Ectodermal cell (in vitro differentiated cells): ENCODE data around the gene IDH3B. TPM values are rescaled to one million over a fixed set of nuclear protein-coding genes. Genes with fewer than 3 reads are reported as not detected.

Source experiments
- H3K27ac ChIP-seq: 2 replicates; pipeline ENCODE4 v1.7.0; 2013; ENCODE audit warnings: mild to moderate bottlenecking, low read depth, low read length; ENCODE audit not compliant: insufficient read depth, poor library complexity, severe bottlenecking
- H3K27me3 ChIP-seq: 2 replicates; pipeline ENCODE4 v1.7.0; 2013; ENCODE audit warnings: mild to moderate bottlenecking, low read length; ENCODE audit not compliant: insufficient read depth, control insufficient read depth, poor library complexity, severe bottlenecking
- H3K36me3 ChIP-seq: one replicate; pipeline ENCODE4 v1.7.0; 2013; ENCODE audit warnings: low read length; ENCODE audit not compliant: control insufficient read depth, insufficient read depth
- H3K4me1 ChIP-seq: one replicate; pipeline ENCODE4 v1.7.0; 2013; ENCODE audit warnings: low read length; ENCODE audit not compliant: control insufficient read depth, insufficient read depth
- H3K4me3 ChIP-seq: 2 replicates; pipeline ENCODE4 v1.7.0; 2013; ENCODE audit warnings: low read depth, low read length, control low read depth; ENCODE audit not compliant: insufficient read depth
- H3K9me3 ChIP-seq: 2 replicates; pipeline ENCODE4 v1.7.0; 2013; ENCODE audit warnings: mild to moderate bottlenecking, low read length, moderate library complexity; ENCODE audit not compliant: control insufficient read depth
- WGBS, 2 experiments: methylation state at CpG; one replicate each; pipeline ENCODE4 v1.1.7; 2013; ENCODE audit warnings: missing lambda C conversion rate in 2 of 2; 5-methylcytosine and 5-hydroxymethylcytosine counted together
- polyA plus RNA-seq, 4 experiments: library from polyadenylated mRNA; stranded (reverse); fragments of 50-300 nt; gene quantifications; one replicate each; pipeline ENCODE4 v1.2.3, GENCODE V29; 2013

The IDH3B gene
- 93.2 TPM for polyA plus RNA-seq (2013, experiment 1 of 4)
- 88.5 TPM for polyA plus RNA-seq (2013, experiment 2 of 4)
- 71.9 TPM for polyA plus RNA-seq (2013, experiment 3 of 4)
- 84.4 TPM for polyA plus RNA-seq (2013, experiment 4 of 4)

- 16% methylated on average over 49 of the region's 49 CpGs for WGBS, 2 experiments
- Histone ChIP-seq H3K4me3 (peak within 1 kb of the TSS; percentile 90), H3K36me3 (peaks cover 6% of the 10 kb centered on the region), H3K9me3 (no peaks in the 10 kb centered on the region), H3K27me3 (peaks cover 25% of the 10 kb centered on the region), H3K27ac (peak within 1 kb of the TSS; percentile 87), H3K4me1 (no peaks in the 10 kb centered on the region)
Observed at GRCh38 chr20:2663887-2664719, at the start of gene IDH3B. TSS of gene IDH3B (minus strand) at chr20:2664216. CDS start at chr20:2664188, 28 bp downstream.

- Histone ChIP-seq H3K27me3 (no peaks in the 10 kb centered on the region), H3K9me3 (no peaks in the 10 kb centered on the region), H3K27ac (no peak overlapping the region), H3K36me3 (no peaks in the 10 kb centered on the region), H3K4me3 (no peak overlapping the region), H3K4me1 (peaks cover 10% of the 10 kb centered on the region)
- 22 to 27% methylated on average over 3 of the region's 3 CpGs for WGBS, 2 experiments
Observed at GRCh38 chr20:2713285-2713684, 49.3 kb upstream of the IDH3B start.

- no peaks in the 10 kb centered on the region for H3K36me3 ChIP-seq
- no peak overlapping the region for H3K4me3 ChIP-seq
- 57 to 59% methylated on average over 17 of the region's 17 CpGs for WGBS, 2 experiments
- peaks cover 28% of the 10 kb centered on the region for H3K4me1 ChIP-seq
- no peak overlapping the region for H3K27ac ChIP-seq
- no peaks in the 10 kb centered on the region for H3K9me3 ChIP-seq
- H3K27me3 ChIP-seq, result peaks cover 8% of the 10 kb centered on the region
Observed at GRCh38 chr20:2709205-2709981, 45.4 kb upstream of the IDH3B start.

GRCh38 chr20:2708665-2709064, 44.6 kb upstream of the IDH3B start:
- H3K36me3 ChIP-seq, result no peaks in the 10 kb centered on the region
- 86 to 90% methylated on average over 9 of the region's 9 CpGs for WGBS, 2 experiments
- H3K4me1 ChIP-seq, result peaks cover 28% of the 10 kb centered on the region
- H3K27ac ChIP-seq, result no peak overlapping the region
- peaks cover 8% of the 10 kb centered on the region for H3K27me3 ChIP-seq
- H3K4me3 ChIP-seq, result no peak overlapping the region
- H3K9me3 ChIP-seq, result no peaks in the 10 kb centered on the region

GRCh38 chr20:2708073-2708415, 44.0 kb upstream of the IDH3B start:
- Histone ChIP-seq H3K27me3 (peaks cover 8% of the 10 kb centered on the region), H3K27ac (no peak overlapping the region), H3K9me3 (no peaks in the 10 kb centered on the region), H3K4me1 (peaks cover 28% of the 10 kb centered on the region), H3K4me3 (no peak overlapping the region), H3K36me3 (no peaks in the 10 kb centered on the region)
- 48 to 50% methylated on average over 5 of the region's 5 CpGs for WGBS, 2 experiments

GRCh38 chr20:2707353-2708072, 43.5 kb upstream of the IDH3B start:
- peaks cover 8% of the 10 kb centered on the region for H3K27me3 ChIP-seq
- H3K4me1 ChIP-seq, result peaks cover 28% of the 10 kb centered on the region
- H3K36me3 ChIP-seq, result no peaks in the 10 kb centered on the region
- 81 to 83% methylated on average over 12 of the region's 12 CpGs for WGBS, 2 experiments
- no peak overlapping the region for H3K4me3 ChIP-seq
- no peaks in the 10 kb centered on the region for H3K9me3 ChIP-seq
- H3K27ac ChIP-seq, result no peak overlapping the region

GRCh38 chr20:2706688-2707352, 42.8 kb upstream of the IDH3B start:
- H3K4me1 ChIP-seq, result peaks cover 28% of the 10 kb centered on the region
- H3K27ac ChIP-seq, result no peak overlapping the region
- 83 to 84% methylated on average over 6 of the region's 6 CpGs for WGBS, 2 experiments
- peaks cover 14% of the 10 kb centered on the region for H3K27me3 ChIP-seq
- H3K9me3 ChIP-seq, result no peaks in the 10 kb centered on the region
- H3K36me3 ChIP-seq, result no peaks in the 10 kb centered on the region
- no peak overlapping the region for H3K4me3 ChIP-seq

- H3K4me3 ChIP-seq, result no peak overlapping the region
- H3K27ac ChIP-seq, result no peak overlapping the region
- 66 to 71% methylated on average over 14 of the region's 14 CpGs for WGBS, 2 experiments
- H3K4me1 ChIP-seq, result peaks cover 28% of the 10 kb centered on the region
- H3K9me3 ChIP-seq, result no peaks in the 10 kb centered on the region
- peaks cover 20% of the 10 kb centered on the region for H3K27me3 ChIP-seq
- H3K36me3 ChIP-seq, result no peaks in the 10 kb centered on the region
Observed at GRCh38 chr20:2705931-2706645, 42.1 kb upstream of the IDH3B start.

- WGBS, 2 experiments, result 88 to 90% methylated on average over 8 of the region's 8 CpGs
- Histone ChIP-seq H3K36me3 (no peaks in the 10 kb centered on the region), H3K4me1 (peaks cover 20% of the 10 kb centered on the region), H3K27ac (no peak overlapping the region), H3K27me3 (peaks cover 40% of the 10 kb centered on the region), H3K9me3 (no peaks in the 10 kb centered on the region), H3K4me3 (no peak overlapping the region)
Observed at GRCh38 chr20:2703716-2704475, 39.9 kb upstream of the IDH3B start.
